Endothelial cell (in vitro differentiated cells): Measurements from ENCODE around the gene SLC20A1. TPM values are rescaled to one million over a fixed set of nuclear protein-coding genes. Genes with fewer than 3 reads are reported as not detected.

Experiments used
- DNase-seq: peaks from one replicate; pipeline ENCODE4 v3.0.0; 2021; ENCODE audit warnings: low spot score
- H3K27ac Mint-ChIP-seq: one replicate; pipeline ENCODE4 v1.8.0; 2021; ENCODE audit warnings: mixed read lengths, inconsistent platforms; ENCODE audit not compliant: unreplicated experiment
- H3K27me3 Mint-ChIP-seq: one replicate; pipeline ENCODE4 v1.8.0; 2021; ENCODE audit warnings: mild to moderate bottlenecking, moderate library complexity, mixed read lengths, inconsistent platforms; ENCODE audit not compliant: unreplicated experiment
- H3K36me3 Mint-ChIP-seq: one replicate; pipeline ENCODE4 v1.8.0; 2021; ENCODE audit warnings: mild to moderate bottlenecking, low read depth, mixed read lengths, inconsistent platforms; ENCODE audit not compliant: unreplicated experiment
- H3K4me1 Mint-ChIP-seq: one replicate; pipeline ENCODE4 v1.8.0; 2021; ENCODE audit warnings: mild to moderate bottlenecking, mixed read lengths, inconsistent platforms; ENCODE audit not compliant: unreplicated experiment
- H3K4me3 Mint-ChIP-seq: one replicate; pipeline ENCODE4 v1.8.0; 2021; ENCODE audit warnings: mild to moderate bottlenecking, mixed read lengths, inconsistent platforms; ENCODE audit not compliant: unreplicated experiment
- H3K9me3 Mint-ChIP-seq: one replicate; pipeline ENCODE4 v1.8.0; 2021; ENCODE audit warnings: mixed read lengths, inconsistent platforms; ENCODE audit not compliant: unreplicated experiment
- total RNA-seq: library from RNA; stranded (reverse); fragmentation: NEBNext Ultra II Directional; extraction: Animal tissue kit (Norgen Biotek cat#: 25700); gene quantifications from one replicate; pipeline ENCODE4 v1.2.1, GENCODE V29; 2021; ENCODE audit not compliant: unreplicated experiment
- TF ChIP-seq, protein P1 (sequence below): fragments of 200-600 bp; sonication (generic); IDR thresholded peaks from one replicate; pipeline ENCODE4 v1.5.0; 2021; ENCODE audit warnings: antibody characterized with exemption; ENCODE audit not compliant: unreplicated experiment

The SLC20A1 gene
- total RNA-seq, 1 donor from 2014 or later, result 255 TPM

DNA sequence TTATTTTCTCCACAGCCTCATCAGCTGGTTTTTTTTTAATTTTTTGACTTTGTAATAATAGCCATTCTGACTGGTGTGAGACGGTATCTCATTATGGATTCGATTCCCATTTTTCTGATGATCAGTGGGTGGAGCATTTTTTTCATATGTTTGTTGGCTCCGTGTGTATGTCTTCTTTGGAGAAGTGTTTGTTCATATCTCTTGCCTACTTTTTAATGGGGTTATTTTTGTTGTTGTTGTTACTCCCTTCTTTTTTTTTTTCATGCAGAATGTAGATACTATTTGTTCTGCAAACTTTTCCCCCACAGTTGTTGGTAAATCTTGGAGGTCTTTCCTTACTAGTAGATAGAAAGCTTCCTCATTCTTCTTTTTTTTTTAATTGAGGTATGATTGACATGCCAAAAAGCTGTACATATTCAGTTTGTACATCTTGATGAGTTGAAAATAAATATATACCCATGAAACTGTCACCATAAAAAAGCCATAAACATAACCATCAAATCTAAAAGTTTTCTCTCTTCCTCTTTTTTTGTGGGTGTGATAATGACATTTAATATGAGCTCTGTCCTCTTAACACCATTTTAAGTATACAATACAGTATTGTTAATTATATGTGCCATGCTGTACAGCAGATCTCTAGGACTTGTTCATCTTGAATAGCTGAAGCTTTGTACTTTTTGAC is 53.2 kb downstream of the SLC20A1 start:
- H3K4me3 Mint-ChIP-seq, result no peak overlapping the region
- H3K27ac Mint-ChIP-seq, result peak overlapping the region; percentile 14
- H3K27me3 Mint-ChIP-seq, result no peaks in the 10 kb centered on the region
- TF ChIP-seq, protein P1, sequence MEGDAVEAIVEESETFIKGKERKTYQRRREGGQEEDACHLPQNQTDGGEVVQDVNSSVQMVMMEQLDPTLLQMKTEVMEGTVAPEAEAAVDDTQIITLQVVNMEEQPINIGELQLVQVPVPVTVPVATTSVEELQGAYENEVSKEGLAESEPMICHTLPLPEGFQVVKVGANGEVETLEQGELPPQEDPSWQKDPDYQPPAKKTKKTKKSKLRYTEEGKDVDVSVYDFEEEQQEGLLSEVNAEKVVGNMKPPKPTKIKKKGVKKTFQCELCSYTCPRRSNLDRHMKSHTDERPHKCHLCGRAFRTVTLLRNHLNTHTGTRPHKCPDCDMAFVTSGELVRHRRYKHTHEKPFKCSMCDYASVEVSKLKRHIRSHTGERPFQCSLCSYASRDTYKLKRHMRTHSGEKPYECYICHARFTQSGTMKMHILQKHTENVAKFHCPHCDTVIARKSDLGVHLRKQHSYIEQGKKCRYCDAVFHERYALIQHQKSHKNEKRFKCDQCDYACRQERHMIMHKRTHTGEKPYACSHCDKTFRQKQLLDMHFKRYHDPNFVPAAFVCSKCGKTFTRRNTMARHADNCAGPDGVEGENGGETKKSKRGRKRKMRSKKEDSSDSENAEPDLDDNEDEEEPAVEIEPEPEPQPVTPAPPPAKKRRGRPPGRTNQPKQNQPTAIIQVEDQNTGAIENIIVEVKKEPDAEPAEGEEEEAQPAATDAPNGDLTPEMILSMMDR, result no peak
- no peaks in the 10 kb centered on the region for H3K4me1 Mint-ChIP-seq
- H3K9me3 Mint-ChIP-seq, result no peaks in the 10 kb centered on the region
- H3K36me3 Mint-ChIP-seq, result no peaks in the 10 kb centered on the region
- no peak for DNase-seq

DNA sequence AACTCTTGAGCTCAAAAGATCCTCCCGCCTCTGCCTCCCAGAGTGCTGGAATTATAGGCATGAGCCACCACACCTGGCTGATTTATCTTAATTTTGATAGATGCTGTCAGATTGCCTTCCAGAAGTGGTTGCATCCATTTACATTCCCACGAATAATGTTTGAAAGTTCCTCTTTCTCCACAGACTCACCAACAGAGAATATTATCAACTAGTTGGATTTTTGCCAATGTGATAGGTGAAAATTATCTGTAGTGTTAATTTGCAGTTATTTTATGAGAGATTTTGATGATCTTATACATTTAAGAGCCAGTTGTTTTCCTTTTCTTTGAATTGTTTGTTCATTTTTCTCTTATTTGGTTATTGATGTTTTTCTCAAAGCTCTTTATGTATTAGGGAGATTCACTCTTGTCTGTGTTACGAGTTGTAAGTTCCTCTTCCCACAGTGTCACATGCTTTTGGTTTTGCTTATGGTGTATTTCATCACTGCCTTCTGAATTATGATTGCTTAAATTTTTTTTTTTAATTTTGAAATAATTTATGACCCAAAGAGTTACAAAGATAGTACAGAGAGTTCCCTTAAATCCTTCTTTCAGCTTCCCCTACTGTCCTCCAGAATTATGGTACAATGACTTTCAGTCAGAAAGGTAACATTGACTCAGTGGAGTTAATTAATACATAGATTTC is 54.4 kb downstream of the SLC20A1 start:
- Mint-ChIP-seq H3K4me1 (no peaks in the 10 kb centered on the region), H3K9me3 (no peaks in the 10 kb centered on the region), H3K36me3 (no peaks in the 10 kb centered on the region), H3K27me3 (no peaks in the 10 kb centered on the region), H3K4me3 (no peak overlapping the region), H3K27ac (no peak overlapping the region)
- TF ChIP-seq, protein P1, result no peak
- DNase-seq, result no peak

DNA sequence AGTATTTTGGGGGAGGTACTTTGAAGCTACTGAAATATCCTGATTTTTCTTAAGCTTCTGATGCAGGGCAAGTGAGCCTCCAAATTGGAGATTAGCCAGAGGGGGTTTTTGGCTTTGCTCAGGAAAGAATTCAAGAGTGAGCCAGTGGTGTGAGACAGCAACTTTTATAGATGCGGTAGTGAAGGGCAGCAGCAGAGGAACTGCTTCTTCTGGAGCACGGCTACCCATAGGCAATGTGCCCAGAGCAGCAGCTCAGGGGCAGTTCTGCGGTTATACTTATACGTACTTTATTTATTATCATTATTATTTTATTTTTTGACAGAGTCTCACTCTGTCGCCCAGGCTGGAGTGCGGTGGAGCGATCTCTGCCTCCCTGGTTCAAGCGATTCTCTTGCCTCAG is 55.3 kb downstream of the SLC20A1 start:
- H3K27me3 Mint-ChIP-seq, result no peaks in the 10 kb centered on the region
- no peaks in the 10 kb centered on the region for H3K36me3 Mint-ChIP-seq
- peaks cover 7% of the 10 kb centered on the region for H3K4me1 Mint-ChIP-seq
- no peak overlapping the region for H3K4me3 Mint-ChIP-seq
- DNase-seq, result no peak
- TF ChIP-seq, protein P1, result no peak
- H3K9me3 Mint-ChIP-seq, result no peaks in the 10 kb centered on the region
- H3K27ac Mint-ChIP-seq, result no peak overlapping the region

DNA sequence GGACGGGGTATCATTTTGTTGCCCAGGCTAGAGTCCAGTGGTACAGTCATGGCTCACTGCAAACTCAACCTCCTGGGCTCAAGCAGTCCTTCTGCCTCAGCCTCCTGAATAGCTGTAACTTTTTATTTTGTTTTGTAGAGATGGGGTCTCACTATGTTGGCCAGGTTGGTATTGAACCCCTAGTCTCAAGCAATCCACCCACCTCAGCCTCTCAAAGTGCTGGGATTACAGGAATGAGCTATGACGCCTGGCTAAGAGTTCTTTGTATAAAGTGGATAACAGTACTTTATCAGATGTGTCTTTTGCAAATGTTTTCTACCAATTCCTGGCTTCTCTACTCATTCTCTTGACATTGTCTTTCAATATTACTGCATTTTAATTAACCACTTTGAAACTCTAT is 57.9 kb downstream of the SLC20A1 start:
- DNase-seq, result no peak
- TF ChIP-seq, protein P1, result no peak
- Mint-ChIP-seq H3K9me3 (no peaks in the 10 kb centered on the region), H3K4me3 (no peak overlapping the region), H3K4me1 (peaks cover 22% of the 10 kb centered on the region), H3K27ac (no peak overlapping the region), H3K27me3 (no peaks in the 10 kb centered on the region), H3K36me3 (no peaks in the 10 kb centered on the region)

DNA sequence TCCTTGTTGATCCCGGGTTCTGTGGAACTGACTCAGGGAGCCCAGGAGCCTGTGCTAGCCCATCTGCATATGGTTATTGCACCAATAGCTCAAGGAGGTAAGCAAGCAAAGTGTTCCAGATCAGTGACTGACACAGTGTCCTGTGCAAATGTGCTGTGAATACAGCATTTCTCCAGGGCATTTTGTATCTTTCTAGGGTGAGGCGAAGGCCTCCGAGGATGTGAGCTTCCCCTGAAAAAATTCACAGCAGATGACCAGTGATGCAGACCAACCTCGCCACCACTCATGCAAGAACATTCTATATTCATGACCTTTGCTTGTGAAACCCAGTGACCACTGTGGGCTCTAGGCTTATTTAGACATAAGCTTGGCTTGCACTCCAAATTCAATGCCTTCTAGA is 59.8 kb downstream of the SLC20A1 start:
- TF ChIP-seq, protein P1, result no peak
- Mint-ChIP-seq H3K4me3 (no peak overlapping the region), H3K36me3 (no peaks in the 10 kb centered on the region), H3K27ac (no peak overlapping the region), H3K9me3 (no peaks in the 10 kb centered on the region), H3K4me1 (peaks cover 24% of the 10 kb centered on the region), H3K27me3 (no peaks in the 10 kb centered on the region)
- no peak for DNase-seq
